GM12878 (cell line): ENCODE results near the gene ECPAS. TPM values are rescaled to one million over a fixed set of nuclear protein-coding genes. Genes with fewer than 3 reads are reported as not detected.
A peak's percentile ranks its signal among the peaks of the same experiment; 100 is the strongest.

ENCODE experiments used
- ATAC-seq: fragments of 200-7000 bp; cut with Tn5 transposase; 3 replicates; pipeline ENCODE4 v1.9.1; 2020; ENCODE audit warnings: mild to moderate bottlenecking, moderate library complexity
- BruUV-seq: library from RNA; stranded (reverse); fragments of 400-500 nt; replicated peaks from 2 replicates; lab custom pipeline; 2021; lab: Mats Ljungman, UMichigan
- CTCF ChIA-PET: fragments of 300-600 bp; sonication (Branson Sonifier 250); formaldehyde crosslinking; extraction: SDS; loops from one replicate; lab custom pipeline; 2021; ENCODE audit warnings: inconsistent platforms; lab: Yijun Ruan, JAX
- POLR2A ChIA-PET: fragments of 350-600 bp; formaldehyde crosslinking; extraction: SDS; loops from one replicate; lab custom pipeline; 2021; ENCODE audit warnings: inconsistent platforms; lab: Charles Lee
- RAD21 ChIA-PET: fragments of 300-600 bp; sonication (Branson Sonifier 250); formaldehyde crosslinking; loops from one replicate; lab custom pipeline; 2023; ENCODE audit warnings: antibody characterized with exemption; ENCODE audit not compliant: unreplicated experiment; lab: Charles Lee
- SMC1A ChIA-PET: fragments of 300-600 bp; sonication (Branson Sonifier 250); formaldehyde crosslinking; loops from one replicate; lab custom pipeline; 2023; ENCODE audit not compliant: unreplicated experiment, uncharacterized antibody; lab: Charles Lee
- DNase-seq: peaks from one replicate; pipeline ENCODE4 v3.0.0-alpha.2; 2011; ENCODE audit warnings: low read depth, low spot score
- FAIRE-seq: peaks from 3 replicates; lab custom pipeline; 2011; peaks lifted over from hg19 to GRCh38; lab: Jason Lieb, UNC
- H2AFZ ChIP-seq: 2 replicates; pipeline ENCODE4 v1.6.0; 2011; ENCODE audit warnings: low read depth, low read length, control low read depth; ENCODE audit not compliant: control insufficient read depth
- H3K27ac ChIP-seq: 2 replicates; pipeline ENCODE4 v1.5.1; 2011; ENCODE audit warnings: control low read depth; ENCODE audit not compliant: control insufficient read depth, insufficient read depth
- H3K27me3 ChIP-seq, 2 experiments: replicated peaks in 1 of 2; 2 replicates each; pipeline versions ENCODE4 v1.6.0 to v1.6.1; 2011; ENCODE audit warnings: low read length in 1 of 2; ENCODE audit not compliant: control insufficient read depth in 2 of 2, insufficient read depth in 2 of 2
- H3K36me3 ChIP-seq, 2 experiments: 2 replicates each; pipeline ENCODE4 v1.5.1; 2011; ENCODE audit warnings: low read length in 1 of 2; ENCODE audit not compliant: control insufficient read depth in 2 of 2, insufficient read depth in 2 of 2
- H3K4me1 ChIP-seq: 2 replicates; pipeline ENCODE4 v1.6.1; 2011; ENCODE audit warnings: mild to moderate bottlenecking, low read length, moderate library complexity, mixed read lengths; ENCODE audit not compliant: control insufficient read depth, insufficient read depth
- H3K4me2 ChIP-seq: 2 replicates; pipeline ENCODE4 v1.6.0; 2011; ENCODE audit warnings: control low read depth; ENCODE audit not compliant: control insufficient read depth, insufficient read depth
- H3K4me3 ChIP-seq: fragments of 200-600 bp; sonication (generic); 2 replicates; pipeline ENCODE4 v1.5.1; 2016
- H3K79me2 ChIP-seq: 2 replicates; pipeline ENCODE4 v1.6.0; 2011; ENCODE audit warnings: low read length; ENCODE audit not compliant: control insufficient read depth, insufficient read depth
- H3K9ac ChIP-seq: 2 replicates; pipeline ENCODE4 v1.8.0; 2011; ENCODE audit warnings: low read length, control low read depth, mixed read lengths; ENCODE audit not compliant: control insufficient read depth, insufficient read depth
- H3K9me3 ChIP-seq: replicated peaks from 3 replicates; pipeline ENCODE4 v1.5.1; 2011; ENCODE audit warnings: mild to moderate bottlenecking, low read length; ENCODE audit not compliant: control insufficient read depth, insufficient read depth
- H4K20me1 ChIP-seq: 2 replicates; pipeline ENCODE4 v1.6.0; 2011; ENCODE audit not compliant: control insufficient read depth, insufficient read depth
- CHD1 ChIP-seq: IDR thresholded peaks from 2 replicates; pipeline ENCODE4 v1.6.1; 2012; ENCODE audit warnings: low read depth, low read length, improper control_type of control experiment
- CREM ChIP-seq: IDR thresholded peaks from 2 replicates; pipeline ENCODE4 v1.6.1; 2014; ENCODE audit warnings: antibody characterized with exemption, low read depth
- IRF4 ChIP-seq: IDR thresholded peaks from 2 replicates; pipeline ENCODE4 v1.6.1; 2011; ENCODE audit warnings: low read depth, low read length
- IRF5 ChIP-seq: fragments of 450-650 bp; IDR thresholded peaks from 2 replicates; pipeline ENCODE4 v1.6.1; 2017; ENCODE audit warnings: borderline replicate concordance
- MAX ChIP-seq: IDR thresholded peaks from 2 replicates; pipeline ENCODE4 v1.6.1; 2012; ENCODE audit warnings: low read depth, low read length, improper control_type of control experiment
- MXI1 ChIP-seq: fragments of 150-350 bp; IDR thresholded peaks from 2 replicates; pipeline ENCODE4 v1.6.1; 2011; ENCODE audit warnings: low read depth, mild to moderate bottlenecking, inconsistent platforms, low read length, improper control_type of control experiment
- NFIC ChIP-seq: IDR thresholded peaks from 2 replicates; pipeline ENCODE4 v1.6.1; 2012; ENCODE audit warnings: low read depth, mild to moderate bottlenecking, inconsistent platforms, low read length, moderate library complexity
- PKNOX1 ChIP-seq: fragments of 450-650 bp; IDR thresholded peaks from 2 replicates; pipeline ENCODE4 v1.6.1; 2016; ENCODE audit warnings: mild to moderate bottlenecking
- RAD21 ChIP-seq: IDR thresholded peaks from 2 replicates; pipeline ENCODE4 v1.6.1; 2011; ENCODE audit warnings: mild to moderate bottlenecking, low read depth, low read length, moderate library complexity; ENCODE audit not compliant: insufficient read depth
- RCOR1 ChIP-seq: conservative IDR thresholded peaks from 2 replicates; pipeline ENCODE4 v1.6.1; 2012; ENCODE audit warnings: low read depth, low read length, improper control_type of control experiment
- RELA ChIP-seq: fragments of 450-650 bp; IDR thresholded peaks from 2 replicates; pipeline ENCODE4 v1.8.0; 2014; ENCODE audit warnings: borderline replicate concordance; ENCODE audit not compliant: partially characterized antibody
- RELB ChIP-seq: fragments of 450-650 bp; IDR thresholded peaks from 2 replicates; pipeline ENCODE4 v1.6.1; 2017; ENCODE audit warnings: low read depth, mild to moderate bottlenecking, moderate library complexity
- RFX5 ChIP-seq: IDR thresholded peaks from 2 replicates; pipeline ENCODE4 v1.6.1; 2011; ENCODE audit warnings: low read depth, low read length, improper control_type of control experiment
- USF1 ChIP-seq: IDR thresholded peaks from 2 replicates; pipeline ENCODE4 v1.6.1; 2011; ENCODE audit warnings: borderline replicate concordance, low read depth, mild to moderate bottlenecking, moderate library complexity, mixed read lengths, low read length; ENCODE audit not compliant: insufficient read depth; ENCODE audit errors: extremely low read length
- ZBTB4 ChIP-seq: fragments of 450-650 bp; formaldehyde crosslinking; IDR thresholded peaks from 2 replicates; pipeline ENCODE4 v1.4.0; 2022; ENCODE audit warnings: mild to moderate bottlenecking, moderate library complexity
- WGBS: methylation state at CpG from one replicate; pipeline ENCODE4 v1.1.6; 2016; ENCODE audit warnings: low lambda C conversion rate; ENCODE audit not compliant: insufficient replicate concordance, insufficient coverage; ENCODE audit errors: missing lambda C conversion rate; 5-methylcytosine and 5-hydroxymethylcytosine counted together
- in situ Hi-C: fragments of 300-500 bp; cut with MboI; formaldehyde crosslinking; loops from 9 replicates; pipeline ENCODE4 v1.14.3; 2018; ENCODE audit warnings: mixed read lengths
- intact Hi-C: fragments of 100-400 bp; cut with micrococcal nuclease; formaldehyde crosslinking; loops from one replicate; pipeline ENCODE4 v1.14.2; 2022; ENCODE audit not compliant: unreplicated experiment
- polyA plus RNA-seq, 11 experiments: library from polyadenylated mRNA; depleted of rRNA in 4 of 11; unstranded in 6 of 11; stranded (reverse) in 5 of 11; fragments of >200 nt; fragmentation: Nextera tagmentation in 4 of 11; fragmentation: Illumina TruSeq in 1 of 11; extraction: Ambion mirVana in 4 of 11; extraction: Trizol in 1 of 11; gene quantifications; 1 replicate in 1 of 11; 2 replicates in 10 of 11; pipeline versions ENCODE4 v1.2.1 to v1.2.3, GENCODE V29; 2011 to 2016; ENCODE audit warnings: inconsistent platforms in 2 of 11, missing spikeins in 2 of 11, low read depth in 1 of 11
- total RNA-seq, 4 experiments: library from RNA; depleted of rRNA in 3 of 4; stranded (reverse); fragments of >200 nt in 3 of 4; fragmentation: Illumina TruSeq in 1 of 4; extraction: Trizol in 1 of 4; gene quantifications; 2 replicates each; pipeline versions ENCODE4 v1.2.1 to v1.2.3, GENCODE V29; 2013 to 2021

ECPAS gene
- total and polyA plus RNA-seq, 10 of the 15 experiments (the other 5 are each of a cell fraction or from before 2014, with no cell fraction given): 11.2 to 69.8 (median 50.1) TPM

- WGBS: 96% methylated on average over 2 of the region's 2 CpGs
- FAIRE-seq (no peak), ATAC-seq (peak; percentile 37), DNase-seq (no peak)
- in situ Hi-C loops (no loop called here), intact Hi-C loops (no loop called here)
- peaks cover 11% of the 10 kb centered on the region for H3K9me3 ChIP-seq
- ChIA-PET RAD21 (no interaction called here), CTCF (no interaction called here), POLR2A (no interaction called here), SMC1A (no interaction called here)
- H4K20me1 ChIP-seq: no peaks in the 10 kb centered on the region
- no peaks in the 10 kb centered on the region; a peak in 2 of 4 replicates for H3K36me3 ChIP-seq
- no peak overlapping the region for H2AFZ ChIP-seq
- no peak overlapping the region for H3K27ac ChIP-seq
- 0 out of 2 replicates have a peak, but pooled peaks cover 5% of the 10 kb centered on the region for H3K4me1 ChIP-seq
- no TSS peak for BruUV-seq
- peaks cover 88% of the 10 kb centered on the region for H3K79me2 ChIP-seq
- H3K27me3 ChIP-seq: no peaks in the 10 kb centered on the region
- no peak overlapping the region for H3K4me2 ChIP-seq
- no peak overlapping the region for H3K9ac ChIP-seq
- no peak overlapping the region for H3K4me3 ChIP-seq
- TF ChIP-seq ZBTB4 (CRISPR knock-in tag) (no peak), RFX5 (no peak), RCOR1 (no peak), IRF5 (no peak), PKNOX1 (no peak), NFIC (no peak), USF1 (no peak), RELA (no peak), RELB (no peak), CHD1 (no peak), MAX (no peak), CREM (no peak), IRF4 (no peak), MXI1 (no peak), RAD21 (no peak)
Measured at GRCh38 chr9:111463048-111463447, 21.1 kb downstream of the ECPAS start.
